ENCODE measurements around the gene SETD2.

GRCh38 chr3:46976326-46977190 lies 187.4 kb downstream of the SETD2 start, which contains the start of gene CCDC12:
- TF ChIP-seq EZH2 (IDR thresholded peaks at IDR 0.05; ENCODE audit: borderline replicate concordance, insufficient read depth, low read depth, low read length, poor library complexity, severe bottlenecking), result no peak
- TF ChIP-seq, protein P1, sequence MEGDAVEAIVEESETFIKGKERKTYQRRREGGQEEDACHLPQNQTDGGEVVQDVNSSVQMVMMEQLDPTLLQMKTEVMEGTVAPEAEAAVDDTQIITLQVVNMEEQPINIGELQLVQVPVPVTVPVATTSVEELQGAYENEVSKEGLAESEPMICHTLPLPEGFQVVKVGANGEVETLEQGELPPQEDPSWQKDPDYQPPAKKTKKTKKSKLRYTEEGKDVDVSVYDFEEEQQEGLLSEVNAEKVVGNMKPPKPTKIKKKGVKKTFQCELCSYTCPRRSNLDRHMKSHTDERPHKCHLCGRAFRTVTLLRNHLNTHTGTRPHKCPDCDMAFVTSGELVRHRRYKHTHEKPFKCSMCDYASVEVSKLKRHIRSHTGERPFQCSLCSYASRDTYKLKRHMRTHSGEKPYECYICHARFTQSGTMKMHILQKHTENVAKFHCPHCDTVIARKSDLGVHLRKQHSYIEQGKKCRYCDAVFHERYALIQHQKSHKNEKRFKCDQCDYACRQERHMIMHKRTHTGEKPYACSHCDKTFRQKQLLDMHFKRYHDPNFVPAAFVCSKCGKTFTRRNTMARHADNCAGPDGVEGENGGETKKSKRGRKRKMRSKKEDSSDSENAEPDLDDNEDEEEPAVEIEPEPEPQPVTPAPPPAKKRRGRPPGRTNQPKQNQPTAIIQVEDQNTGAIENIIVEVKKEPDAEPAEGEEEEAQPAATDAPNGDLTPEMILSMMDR (IDR thresholded peaks at IDR 0.05), result no peak

All from B cell (primary cell).